ENCODE measurements around the gene LINS1. TPM values are rescaled to one million over a fixed set of nuclear protein-coding genes. Genes with fewer than 3 reads are reported as not detected.

The LINS1 gene
- total RNA-seq, 1 donor from 2014 or later = 16.2 TPM

- Mint-ChIP-seq H3K27ac (no peak overlapping the region), H3K36me3 (no peaks in the 10 kb centered on the region), H3K27me3 (no peaks in the 10 kb centered on the region), H3K4me1 (ENCODE audit: unreplicated experiment) (peaks cover 7% of the 10 kb centered on the region), H3K9me3 (peaks cover 4% of the 10 kb centered on the region), H3K4me3 (no peak overlapping the region)
- no peak for TF ChIP-seq CTCF (conservative IDR thresholded peaks at IDR 0.05)
- no peak for DNase-seq (ENCODE audit: extremely low spot score, unreplicated experiment)
These were observed 41.0 kb upstream of the LINS1 start for GRCh38 chr15:100642950-100643338.

- no peaks in the 10 kb centered on the region for H3K27me3 Mint-ChIP-seq
- no peaks in the 10 kb centered on the region for H3K36me3 Mint-ChIP-seq
- H3K4me3 Mint-ChIP-seq = no peak overlapping the region
- no peak overlapping the region for H3K27ac Mint-ChIP-seq
- TF ChIP-seq CTCF (conservative IDR thresholded peaks at IDR 0.05) = no peak
- no peak for DNase-seq (ENCODE audit: extremely low spot score, unreplicated experiment)
- peaks cover 4% of the 10 kb centered on the region for H3K9me3 Mint-ChIP-seq
- peaks cover 7% of the 10 kb centered on the region for H3K4me1 Mint-ChIP-seq (ENCODE audit: unreplicated experiment)
These were observed 40.4 kb upstream of the LINS1 start for GRCh38 chr15:100642213-100642949.

GRCh38 chr15:100638177-100638730 lies 36.3 kb upstream of the LINS1 start:
- Mint-ChIP-seq H3K4me1 (ENCODE audit: unreplicated experiment) (peaks cover 7% of the 10 kb centered on the region), H3K4me3 (no peak overlapping the region), H3K27ac (no peak overlapping the region), H3K36me3 (peaks cover 4% of the 10 kb centered on the region), H3K9me3 (peaks cover 4% of the 10 kb centered on the region), H3K27me3 (no peaks in the 10 kb centered on the region)
- no peak for TF ChIP-seq CTCF (conservative IDR thresholded peaks at IDR 0.05)
- no peak for DNase-seq (ENCODE audit: extremely low spot score, unreplicated experiment)

- H3K27ac Mint-ChIP-seq = no peak overlapping the region
- no peak for TF ChIP-seq CTCF (conservative IDR thresholded peaks at IDR 0.05)
- peaks cover 4% of the 10 kb centered on the region for H3K9me3 Mint-ChIP-seq
- no peaks in the 10 kb centered on the region for H3K4me1 Mint-ChIP-seq (ENCODE audit: unreplicated experiment)
- H3K27me3 Mint-ChIP-seq = no peaks in the 10 kb centered on the region
- peaks cover 12% of the 10 kb centered on the region for H3K36me3 Mint-ChIP-seq
- H3K4me3 Mint-ChIP-seq = no peak overlapping the region
- no peak for DNase-seq (ENCODE audit: extremely low spot score, unreplicated experiment)
These were observed 33.6 kb upstream of the LINS1 start for GRCh38 chr15:100635406-100636071.

- Mint-ChIP-seq H3K9me3 (peaks cover under 1% of the 10 kb centered on the region), H3K27me3 (no peaks in the 10 kb centered on the region), H3K27ac (no peak overlapping the region)
These were observed 31.7 kb upstream of the LINS1 start for GRCh38 chr15:100633763-100634075.

More at GRCh38 chr15:100633763-100634075, 31.7 kb upstream of the LINS1 start:
- Mint-ChIP-seq H3K4me1 (ENCODE audit: unreplicated experiment) (no peaks in the 10 kb centered on the region), H3K36me3 (peaks cover 22% of the 10 kb centered on the region), H3K4me3 (no peak overlapping the region)
- no peak for TF ChIP-seq CTCF (conservative IDR thresholded peaks at IDR 0.05)
- DNase-seq (ENCODE audit: extremely low spot score, unreplicated experiment) = no peak

Measured in type B pancreatic cell (in vitro differentiated cells).